Suprapubic skin (tissue), 4 donors: ENCODE data around the gene HNRNPC. TPM values are rescaled to one million over a fixed set of nuclear protein-coding genes. Genes with fewer than 3 reads are reported as not detected.

Experiments
- DNase-seq, 2 donors: peaks; one replicate each; pipeline ENCODE4 v3.0.0-alpha.2; 2019; ENCODE audit warnings: low spot score in 2 of 2
- H3K27ac ChIP-seq: fragments of 200-600 bp; sonication (generic); one replicate; pipeline ENCODE4 v1.5.1; 2019
- H3K27me3 ChIP-seq: fragments of 200-600 bp; sonication (generic); one replicate; pipeline ENCODE4 v1.5.1; 2019
- H3K36me3 ChIP-seq: fragments of 200-600 bp; sonication (generic); one replicate; pipeline ENCODE4 v1.5.1; 2019
- H3K4me1 ChIP-seq: fragments of 200-600 bp; sonication (generic); one replicate; pipeline ENCODE4 v1.5.1; 2019
- H3K4me3 ChIP-seq: fragments of 200-600 bp; sonication (generic); one replicate; pipeline ENCODE4 v1.5.1; 2019; ENCODE audit warnings: mild to moderate bottlenecking
- H3K9me3 ChIP-seq: fragments of 200-600 bp; sonication (generic); one replicate; pipeline ENCODE4 v1.5.1; 2019
- CTCF ChIP-seq, 2 donors: fragments of 200-600 bp in 1 of 2; fragments of 450-650 bp in 1 of 2; sonication (generic) in 1 of 2; IDR thresholded peaks; one replicate each; pipeline ENCODE4 v1.5.1; 2016 to 2019; ENCODE audit warnings: antibody characterized with exemption in 2 of 2, mild to moderate bottlenecking in 1 of 2, moderate library complexity in 1 of 2
- EP300 ChIP-seq: sonication (generic); formaldehyde crosslinking; IDR thresholded peaks from one replicate; pipeline ENCODE4 v1.6.1; 2017; ENCODE audit warnings: antibody characterized with exemption
- POLR2A ChIP-seq, 2 donors: fragments of 450-650 bp; IDR thresholded peaks; one replicate each; pipeline ENCODE4 v1.6.1; 2017; ENCODE audit warnings: antibody characterized with exemption in 2 of 2, mild to moderate bottlenecking in 2 of 2, moderate library complexity in 2 of 2
- POLR2AphosphoS5 ChIP-seq, 3 donors: sonication (generic); formaldehyde crosslinking; IDR thresholded peaks; one replicate each; pipeline ENCODE4 v1.6.1; 2017; ENCODE audit warnings: antibody characterized with exemption in 3 of 3
- WGBS: methylation state at CpG from one replicate; pipeline ENCODE4 v1.1.5; 2018; 5-methylcytosine and 5-hydroxymethylcytosine counted together
- total RNA-seq, 4 donors: library from RNA; depleted of rRNA; stranded (reverse); fragments of >200 nt; gene quantifications; one replicate each; pipeline ENCODE4 v1.1.0, GENCODE V29; 2016

HNRNPC gene
- total RNA-seq, 4 donors from 2014 or later: 355 to 512 (median 409) TPM

- 88% methylated on average over 8 of the region's 8 CpGs for WGBS
- Histone ChIP-seq H3K9me3 (no peaks in the 10 kb centered on the region), H3K27me3 (no peaks in the 10 kb centered on the region), H3K4me3 (no peak overlapping the region), H3K27ac (no peak overlapping the region), H3K36me3 (peaks cover 37% of the 10 kb centered on the region), H3K4me1 (no peaks in the 10 kb centered on the region)
- no peak for DNase-seq
- no peak for TF ChIP-seq POLR2A (IDR thresholded peaks at IDR 0.05)
- no peak for TF ChIP-seq CTCF (IDR thresholded peaks at IDR 0.05)
- TF ChIP-seq EP300: no peak
- TF ChIP-seq POLR2AphosphoS5 (IDR thresholded peaks at IDR 0.05): no peak
Observed at GRCh38 chr14:21203470-21204166, 65.6 kb downstream of the HNRNPC start.

GRCh38 chr14:21202463-21203358 is 66.5 kb downstream of the HNRNPC start:
- no peak overlapping the region for H3K27ac ChIP-seq
- H3K9me3 ChIP-seq: no peaks in the 10 kb centered on the region
- no peak overlapping the region for H3K4me3 ChIP-seq
- peaks cover 28% of the 10 kb centered on the region for H3K36me3 ChIP-seq
- no peaks in the 10 kb centered on the region for H3K4me1 ChIP-seq
- WGBS: 91% methylated on average over 4 of the region's 4 CpGs
- no peaks in the 10 kb centered on the region for H3K27me3 ChIP-seq
- TF ChIP-seq POLR2A (IDR thresholded peaks at IDR 0.05) (no peak), CTCF (IDR thresholded peaks at IDR 0.05) (no peak), EP300 (no peak)
- no peak for DNase-seq

GRCh38 chr14:21201732-21202462 is 67.3 kb downstream of the HNRNPC start:
- H3K27ac ChIP-seq: no peak overlapping the region
- DNase-seq: no peak
- no peak for TF ChIP-seq POLR2AphosphoS5 (IDR thresholded peaks at IDR 0.05)
- no peak for TF ChIP-seq POLR2A (IDR thresholded peaks at IDR 0.05)
- TF ChIP-seq EP300: no peak
- no peak for TF ChIP-seq CTCF (IDR thresholded peaks at IDR 0.05)
- H3K4me1 ChIP-seq: no peaks in the 10 kb centered on the region
- no peak overlapping the region for H3K4me3 ChIP-seq
- peaks cover 20% of the 10 kb centered on the region for H3K36me3 ChIP-seq
- WGBS: 72% methylated on average over 12 of the region's 12 CpGs
- no peaks in the 10 kb centered on the region for H3K27me3 ChIP-seq
- no peaks in the 10 kb centered on the region for H3K9me3 ChIP-seq

GRCh38 chr14:21200752-21201461 is 68.3 kb downstream of the HNRNPC start:
- DNase-seq: no peak

More at GRCh38 chr14:21200752-21201461, 68.3 kb downstream of the HNRNPC start:
- no peak overlapping the region for H3K27ac ChIP-seq
- H3K36me3 ChIP-seq: peaks cover 15% of the 10 kb centered on the region
- H3K27me3 ChIP-seq: no peaks in the 10 kb centered on the region
- H3K4me1 ChIP-seq: no peaks in the 10 kb centered on the region
- no peak for TF ChIP-seq CTCF (IDR thresholded peaks at IDR 0.05)
- no peak for TF ChIP-seq EP300
- no peak for TF ChIP-seq POLR2A (IDR thresholded peaks at IDR 0.05)
- no peak for TF ChIP-seq POLR2AphosphoS5 (IDR thresholded peaks at IDR 0.05)
- no peak overlapping the region for H3K4me3 ChIP-seq
- H3K9me3 ChIP-seq: no peaks in the 10 kb centered on the region
- WGBS: 71% methylated on average over 5 of the region's 5 CpGs
